IPS-18c (cell line): ENCODE results near the gene ARHGEF39.

Experiments used
- H3K4me3 ChIP-seq: 2 replicates; pipeline ENCODE4 v1.7.0; 2013; ENCODE audit warnings: low read depth, mild to moderate bottlenecking, low read length, moderate library complexity; ENCODE audit not compliant: insufficient read depth
- H3K9me3 ChIP-seq: one replicate; pipeline ENCODE4 v1.6.1; 2013; ENCODE audit warnings: mild to moderate bottlenecking, low read length, moderate library complexity; ENCODE audit not compliant: control insufficient read depth, insufficient read depth

ARHGEF39 gene

GRCh38 chr9:35682051-35682450 lies 17.1 kb upstream of the ARHGEF39 start:
- Histone ChIP-seq H3K4me3 (no peak overlapping the region), H3K9me3 (no peaks in the 10 kb centered on the region)

- no peak overlapping the region for H3K4me3 ChIP-seq
- no peaks in the 10 kb centered on the region for H3K9me3 ChIP-seq
These were observed 16.5 kb upstream of the ARHGEF39 start for GRCh38 chr9:35681341-35682002.

DNA sequence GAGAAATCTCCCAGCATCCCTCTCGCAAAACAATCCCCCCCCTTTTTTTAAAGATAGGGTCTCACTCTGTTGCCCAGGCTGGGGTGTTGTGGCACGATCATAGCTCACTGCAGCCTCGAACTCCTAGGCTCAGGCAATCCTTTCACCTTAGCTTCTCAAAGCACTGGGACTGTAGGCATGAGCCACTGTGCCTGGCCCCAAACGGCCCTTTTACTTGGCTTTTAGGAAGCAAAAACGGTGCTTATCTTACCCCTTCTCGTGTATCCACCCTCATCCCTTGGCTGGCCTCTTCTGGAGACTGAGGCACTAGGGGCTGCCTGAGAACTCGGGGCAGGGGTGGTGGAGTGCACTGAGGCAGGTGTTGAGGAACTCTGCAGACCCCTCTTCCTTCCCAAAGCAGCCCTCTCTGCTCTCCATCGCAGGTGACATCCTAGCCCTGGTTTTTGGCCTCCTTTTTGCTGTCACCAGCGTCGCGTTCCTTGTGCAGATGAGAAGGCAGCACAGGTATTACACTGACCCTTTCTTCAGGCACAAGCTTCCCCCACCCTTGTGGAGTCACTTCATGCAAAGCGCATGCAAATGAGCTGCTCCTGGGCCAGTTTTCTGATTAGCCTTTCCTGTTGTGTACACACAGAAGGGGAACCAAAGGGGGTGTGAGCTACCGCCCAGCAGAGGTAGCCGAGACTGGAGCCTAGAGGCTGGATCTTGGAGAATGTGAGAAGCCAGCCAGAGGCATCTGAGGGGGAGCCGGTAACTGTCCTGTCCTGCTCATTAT lies 15.5 kb upstream of the ARHGEF39 start:
- peaks cover 2% of the 10 kb centered on the region for H3K9me3 ChIP-seq
- no peak overlapping the region for H3K4me3 ChIP-seq

- H3K9me3 ChIP-seq, result peaks cover 2% of the 10 kb centered on the region
- H3K4me3 ChIP-seq, result no peak overlapping the region
These were observed 14.9 kb upstream of the ARHGEF39 start for GRCh38 chr9:35679766-35680330.

DNA sequence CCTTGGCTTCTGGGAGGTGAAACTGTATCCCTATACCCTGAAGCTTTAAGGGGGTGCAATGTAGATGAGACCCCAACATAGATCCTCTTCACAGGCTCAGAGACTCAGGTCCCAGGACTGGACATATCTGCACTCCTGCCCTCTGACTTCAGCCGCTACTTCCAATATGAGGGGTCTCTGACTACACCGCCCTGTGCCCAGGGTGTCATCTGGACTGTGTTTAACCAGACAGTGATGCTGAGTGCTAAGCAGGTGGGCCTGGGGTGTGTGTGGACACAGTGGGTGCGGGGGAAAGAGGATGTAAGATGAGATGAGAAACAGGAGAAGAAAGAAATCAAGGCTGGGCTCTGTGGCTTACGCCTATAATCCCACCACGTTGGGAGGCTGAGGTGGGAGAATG lies 14.1 kb upstream of the ARHGEF39 start:
- H3K4me3 ChIP-seq, result no peak overlapping the region
- peaks cover 2% of the 10 kb centered on the region for H3K9me3 ChIP-seq

DNA sequence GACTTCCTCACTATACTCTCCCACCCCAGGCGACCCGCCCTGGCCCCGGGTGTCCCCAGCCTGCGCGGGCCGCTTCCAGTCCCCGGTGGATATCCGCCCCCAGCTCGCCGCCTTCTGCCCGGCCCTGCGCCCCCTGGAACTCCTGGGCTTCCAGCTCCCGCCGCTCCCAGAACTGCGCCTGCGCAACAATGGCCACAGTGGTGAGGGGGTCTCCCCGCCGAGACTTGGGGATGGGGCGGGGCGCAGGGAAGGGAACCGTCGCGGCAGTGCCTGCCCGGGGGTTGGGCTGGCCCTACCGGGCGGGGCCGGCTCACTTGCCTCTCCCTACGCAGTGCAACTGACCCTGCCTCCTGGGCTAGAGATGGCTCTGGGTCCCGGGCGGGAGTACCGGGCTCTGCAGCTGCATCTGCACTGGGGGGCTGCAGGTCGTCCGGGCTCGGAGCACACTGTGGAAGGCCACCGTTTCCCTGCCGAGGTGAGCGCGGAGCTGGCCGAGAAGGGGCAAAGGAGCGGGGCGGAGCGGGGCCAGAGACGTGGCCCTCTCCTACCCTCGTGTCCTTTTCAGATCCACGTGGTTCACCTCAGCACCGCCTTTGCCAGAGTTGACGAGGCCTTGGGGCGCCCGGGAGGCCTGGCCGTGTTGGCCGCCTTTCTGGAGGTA lies 10.9 kb upstream of the ARHGEF39 start:
- Histone ChIP-seq H3K9me3 (peaks cover 2% of the 10 kb centered on the region), H3K4me3 (peak overlapping the region; percentile 64)

- H3K4me3 ChIP-seq, result peak overlapping the region; percentile 64
- H3K9me3 ChIP-seq, result peaks cover 2% of the 10 kb centered on the region
These were observed 10.2 kb upstream of the ARHGEF39 start for GRCh38 chr9:35675204-35675603.

DNA sequence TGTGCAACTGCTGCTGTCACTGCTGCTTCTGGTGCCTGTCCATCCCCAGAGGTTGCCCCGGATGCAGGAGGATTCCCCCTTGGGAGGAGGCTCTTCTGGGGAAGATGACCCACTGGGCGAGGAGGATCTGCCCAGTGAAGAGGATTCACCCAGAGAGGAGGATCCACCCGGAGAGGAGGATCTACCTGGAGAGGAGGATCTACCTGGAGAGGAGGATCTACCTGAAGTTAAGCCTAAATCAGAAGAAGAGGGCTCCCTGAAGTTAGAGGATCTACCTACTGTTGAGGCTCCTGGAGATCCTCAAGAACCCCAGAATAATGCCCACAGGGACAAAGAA lies 9.0 kb upstream of the ARHGEF39 start:
- peaks cover 2% of the 10 kb centered on the region for H3K9me3 ChIP-seq
- H3K4me3 ChIP-seq, result no peak overlapping the region

DNA sequence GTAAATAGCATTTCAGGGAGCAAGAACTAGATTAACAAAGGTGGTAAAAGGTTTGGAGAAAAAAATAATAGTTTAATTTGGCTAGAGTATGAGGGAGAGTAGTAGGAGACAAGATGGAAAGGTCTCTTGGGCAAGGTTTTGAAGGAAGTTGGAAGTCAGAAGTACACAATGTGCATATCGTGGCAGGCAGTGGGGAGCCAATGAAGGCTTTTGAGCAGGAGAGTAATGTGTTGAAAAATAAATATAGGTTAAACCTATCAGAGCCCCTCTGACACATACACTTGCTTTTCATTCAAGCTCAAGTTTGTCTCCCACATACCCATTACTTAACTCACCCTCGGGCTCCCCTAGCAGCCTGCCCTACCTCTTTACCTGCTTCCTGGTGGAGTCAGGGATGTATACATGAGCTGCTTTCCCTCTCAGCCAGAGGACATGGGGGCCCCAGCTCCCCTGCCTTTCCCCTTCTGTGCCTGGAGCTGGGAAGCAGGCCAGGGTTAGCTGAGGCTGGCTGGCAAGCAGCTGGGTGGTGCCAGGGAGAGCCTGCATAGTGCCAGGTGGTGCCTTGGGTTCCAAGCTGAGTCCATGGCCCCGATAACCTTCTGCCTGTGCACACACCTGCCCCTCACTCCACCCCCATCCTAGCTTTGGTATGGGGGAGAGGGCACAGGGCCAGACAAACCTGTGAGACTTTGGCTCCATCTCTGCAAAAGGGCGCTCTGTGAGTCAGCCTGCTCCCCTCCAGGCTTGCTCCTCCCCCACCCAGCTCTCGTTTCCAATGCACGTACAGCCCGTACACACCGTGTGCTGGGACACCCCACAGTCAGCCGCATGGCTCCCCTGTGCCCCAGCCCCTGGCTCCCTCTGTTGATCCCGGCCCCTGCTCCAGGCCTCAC lies 8.4 kb upstream of the ARHGEF39 start, which contains the start of gene CA9:
Gene CA9, plus strand, starts transcription at position 797 of the 893 bp plus-strand sequence. Its CDS starts 32 bp downstream, at position 829.
- no peak within 1 kb of the TSS for H3K4me3 ChIP-seq
- H3K9me3 ChIP-seq, result peaks cover 2% of the 10 kb centered on the region

DNA sequence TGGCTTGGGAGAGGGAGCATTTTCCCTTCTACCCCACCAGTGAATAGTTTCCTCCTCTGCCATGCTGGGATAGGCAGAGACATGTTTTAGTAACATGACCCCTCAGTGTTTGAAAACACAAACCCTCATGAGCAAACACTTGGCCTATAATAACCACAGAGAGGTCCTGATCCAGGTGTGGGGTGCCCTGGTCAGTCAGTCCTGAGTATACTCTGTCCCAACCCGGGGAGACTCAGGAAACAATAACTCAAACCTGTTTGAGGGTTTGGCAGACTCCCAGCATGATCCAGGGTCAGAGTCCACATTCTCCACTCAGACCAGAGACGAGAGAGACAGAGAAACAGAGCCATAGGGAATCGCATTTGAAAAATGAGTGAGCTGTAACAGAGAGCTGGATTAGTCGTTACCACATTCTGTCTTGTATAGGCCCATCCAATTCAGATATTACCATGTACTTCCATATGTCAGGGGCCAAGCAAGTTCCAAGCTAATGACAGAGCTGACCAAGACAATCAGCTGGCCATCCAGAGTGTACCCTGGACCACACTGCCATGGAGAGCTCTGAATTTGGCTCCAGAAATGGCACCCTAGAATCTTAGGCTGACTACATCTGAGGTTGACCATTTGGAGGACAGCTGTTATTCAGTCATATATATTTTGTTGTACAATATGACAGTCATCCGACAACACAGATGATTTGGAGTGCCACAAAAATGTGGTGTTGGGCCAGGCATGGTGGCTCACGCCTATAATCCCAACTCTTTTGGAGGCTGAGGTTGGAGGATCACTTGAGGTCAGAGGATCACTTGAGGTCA lies 4.5 kb upstream of the ARHGEF39 start:
- H3K9me3 ChIP-seq, result no peaks in the 10 kb centered on the region

DNA sequence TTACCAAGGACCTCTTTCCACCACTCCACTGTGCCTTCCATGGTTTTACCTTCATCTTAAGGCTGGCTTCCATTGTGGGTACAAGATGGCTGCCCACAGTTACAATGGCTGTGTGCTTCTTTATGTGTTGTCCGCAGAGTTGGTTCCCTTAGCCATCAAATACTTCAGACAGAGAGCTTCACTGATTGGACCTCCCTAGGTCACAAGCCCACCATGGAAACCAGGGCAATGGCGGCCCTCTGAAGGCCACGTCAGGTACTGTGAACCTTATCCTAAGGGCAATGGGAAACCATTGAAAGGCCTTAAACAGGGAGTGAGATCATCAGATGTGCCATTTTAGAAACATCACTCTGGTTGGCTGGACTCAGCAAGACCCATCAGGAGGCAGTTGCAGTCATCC lies 2.9 kb upstream of the ARHGEF39 start:
- Histone ChIP-seq H3K9me3 (no peaks in the 10 kb centered on the region), H3K4me3 (no peak overlapping the region)

More for the DNA sequence above, 4.5 kb upstream of the ARHGEF39 start:
- H3K4me3 ChIP-seq, result no peak overlapping the region

- Histone ChIP-seq H3K4me3 (no peak overlapping the region), H3K9me3 (no peaks in the 10 kb centered on the region)
These were observed 1.6 kb upstream of the ARHGEF39 start for GRCh38 chr9:35666549-35666948.

DNA sequence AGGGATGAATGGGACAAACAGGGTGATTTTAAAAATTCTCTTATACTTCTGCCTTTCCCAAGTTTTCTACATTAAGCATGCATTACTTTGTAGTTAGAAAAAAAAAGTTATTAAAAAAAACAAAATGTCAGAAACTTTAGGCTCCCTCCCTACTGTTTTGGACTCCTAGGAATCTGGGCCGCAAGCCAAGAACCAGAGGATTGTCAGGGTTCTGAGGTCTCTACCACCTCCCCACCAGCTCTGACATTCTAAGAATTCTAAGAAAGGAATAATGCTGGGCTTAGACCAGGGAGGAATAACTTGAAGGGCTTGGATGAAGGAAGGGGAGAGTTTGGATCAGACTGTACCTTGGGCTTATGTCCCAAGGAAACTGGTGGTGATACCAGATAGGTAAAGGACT lies 1.1 kb upstream of the ARHGEF39 start:
- Histone ChIP-seq H3K4me3 (no peak overlapping the region), H3K9me3 (no peaks in the 10 kb centered on the region)

DNA sequence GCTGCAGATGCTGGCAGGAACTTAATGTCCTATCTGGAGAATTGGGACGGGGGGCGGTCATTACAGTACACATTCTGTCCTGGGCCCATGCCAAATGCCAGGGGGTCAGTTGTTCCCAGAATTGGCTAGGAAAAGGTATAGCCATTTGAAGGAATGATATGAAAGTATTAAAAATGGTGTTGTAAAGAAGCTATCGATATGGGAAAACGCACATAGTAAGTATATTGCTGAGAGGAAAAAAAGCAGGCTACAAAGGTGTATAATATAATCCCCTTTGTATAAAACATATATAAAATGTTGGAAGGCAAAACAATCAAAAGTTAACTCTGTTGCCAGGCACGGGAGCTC lies 450 bp upstream of the ARHGEF39 start:
- no peaks in the 10 kb centered on the region for H3K9me3 ChIP-seq
- H3K4me3 ChIP-seq, result peak overlapping the region; percentile 85

GRCh38 chr9:35662437-35662836 lies 2.6 kb downstream of the ARHGEF39 start:
- Histone ChIP-seq H3K9me3 (no peaks in the 10 kb centered on the region), H3K4me3 (no peak overlapping the region)

DNA sequence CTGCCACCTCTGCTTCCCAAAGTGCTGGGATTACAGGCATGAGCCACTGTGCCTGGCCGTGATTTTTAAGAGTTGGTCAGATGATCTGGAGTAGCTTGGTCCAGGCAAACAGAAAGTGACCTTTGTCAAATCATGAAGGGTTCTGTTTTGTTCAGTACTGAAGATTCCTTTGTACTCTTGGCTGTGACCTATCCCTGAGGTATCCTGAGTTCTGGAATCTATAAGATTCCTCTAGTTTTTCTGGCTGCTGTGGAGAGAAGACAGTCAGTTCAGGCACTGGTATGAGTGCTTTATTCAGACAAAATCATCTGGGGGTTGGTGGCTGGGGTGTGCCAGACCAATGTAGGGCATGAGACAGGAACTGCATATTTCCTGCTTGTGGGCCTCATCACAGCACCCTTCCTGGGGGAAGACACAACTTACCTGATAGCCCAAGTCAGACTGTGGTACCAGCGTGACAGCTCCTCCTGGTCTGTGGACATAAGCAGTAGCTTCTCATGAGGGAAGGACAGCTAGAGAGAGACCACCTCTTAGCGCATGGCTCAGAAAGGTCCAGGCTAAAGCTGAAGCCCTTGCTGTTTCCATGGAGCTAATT lies 3.1 kb downstream of the ARHGEF39 start:
- no peak overlapping the region for H3K4me3 ChIP-seq
- H3K9me3 ChIP-seq, result no peaks in the 10 kb centered on the region
